Thyroid gland (tissue), 4 donors: Measurements from ENCODE around the gene SERINC3.

ENCODE experiments used
- POLR2A ChIP-seq, 2 donors: fragments of 450-650 bp; IDR thresholded peaks; one replicate each; pipeline ENCODE4 v1.6.1; 2017; ENCODE audit warnings: antibody characterized with exemption in 2 of 2, mild to moderate bottlenecking in 2 of 2, moderate library complexity in 1 of 2
- TF ChIP-seq, protein P1 (sequence below), 6 experiments: fragments of 200-600 bp in 3 of 6; fragments of 450-650 bp in 3 of 6; sonication (generic) in 3 of 6; IDR thresholded peaks; one replicate each; pipeline ENCODE4 v1.5.1; 2016 to 2019; ENCODE audit warnings: antibody characterized with exemption in 6 of 6, mild to moderate bottlenecking in 2 of 6, inconsistent platforms in 1 of 6, moderate library complexity in 1 of 6

DNA sequence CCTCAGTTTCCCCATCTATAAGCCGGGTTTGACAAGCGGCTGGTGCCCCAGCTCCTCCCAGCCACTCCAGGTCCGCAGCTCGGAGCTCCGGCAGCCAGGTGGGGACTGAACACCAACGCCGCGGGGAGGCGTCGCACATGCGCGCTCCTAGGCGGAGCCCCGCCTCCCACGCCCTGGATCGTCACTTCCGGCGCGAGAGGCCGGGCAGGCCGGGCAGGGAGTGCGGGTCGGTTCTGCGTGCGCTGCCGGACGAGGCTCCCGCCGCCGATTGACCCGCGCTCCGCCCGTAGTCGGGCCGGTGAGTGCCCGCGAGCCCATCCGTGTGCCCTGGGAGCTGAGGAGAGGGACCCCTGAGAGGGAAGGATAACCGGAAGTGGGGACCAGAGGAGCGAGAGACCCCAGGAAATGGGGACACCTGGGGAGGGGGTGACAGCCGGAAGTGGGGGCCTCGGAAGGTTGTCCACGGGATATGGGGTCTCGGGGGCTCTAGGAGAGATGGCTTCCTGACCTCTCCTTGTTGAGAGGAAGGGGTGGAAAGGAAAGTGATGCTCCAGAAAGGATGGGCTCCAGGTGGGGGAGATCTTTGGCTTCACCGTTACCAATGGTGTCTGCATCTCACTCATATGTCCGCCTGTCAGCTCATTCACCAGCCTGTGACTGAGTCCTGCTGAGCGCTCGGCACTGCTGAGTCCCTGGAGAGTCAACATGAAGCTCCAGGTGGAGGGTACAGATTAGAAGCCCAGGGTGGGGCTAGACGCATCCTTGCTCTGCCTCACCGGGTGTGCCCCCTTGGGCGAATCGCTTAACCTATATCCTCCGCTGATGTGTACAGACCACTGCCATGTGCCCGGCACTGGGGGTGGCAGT is 45.9 kb downstream of the SERINC3 start, which contains the start of gene TTPAL:
- TF ChIP-seq, protein P1, sequence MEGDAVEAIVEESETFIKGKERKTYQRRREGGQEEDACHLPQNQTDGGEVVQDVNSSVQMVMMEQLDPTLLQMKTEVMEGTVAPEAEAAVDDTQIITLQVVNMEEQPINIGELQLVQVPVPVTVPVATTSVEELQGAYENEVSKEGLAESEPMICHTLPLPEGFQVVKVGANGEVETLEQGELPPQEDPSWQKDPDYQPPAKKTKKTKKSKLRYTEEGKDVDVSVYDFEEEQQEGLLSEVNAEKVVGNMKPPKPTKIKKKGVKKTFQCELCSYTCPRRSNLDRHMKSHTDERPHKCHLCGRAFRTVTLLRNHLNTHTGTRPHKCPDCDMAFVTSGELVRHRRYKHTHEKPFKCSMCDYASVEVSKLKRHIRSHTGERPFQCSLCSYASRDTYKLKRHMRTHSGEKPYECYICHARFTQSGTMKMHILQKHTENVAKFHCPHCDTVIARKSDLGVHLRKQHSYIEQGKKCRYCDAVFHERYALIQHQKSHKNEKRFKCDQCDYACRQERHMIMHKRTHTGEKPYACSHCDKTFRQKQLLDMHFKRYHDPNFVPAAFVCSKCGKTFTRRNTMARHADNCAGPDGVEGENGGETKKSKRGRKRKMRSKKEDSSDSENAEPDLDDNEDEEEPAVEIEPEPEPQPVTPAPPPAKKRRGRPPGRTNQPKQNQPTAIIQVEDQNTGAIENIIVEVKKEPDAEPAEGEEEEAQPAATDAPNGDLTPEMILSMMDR (IDR thresholded peaks at IDR 0.05), result peak in 4 of 6 experiments; percentile 45 to 69 (median 50)
- TF ChIP-seq POLR2A (IDR thresholded peaks at IDR 0.05), result peak; percentile 93 to 99
